Measurements from ENCODE around the gene DNAH1.

DNAH1 gene

DNA sequence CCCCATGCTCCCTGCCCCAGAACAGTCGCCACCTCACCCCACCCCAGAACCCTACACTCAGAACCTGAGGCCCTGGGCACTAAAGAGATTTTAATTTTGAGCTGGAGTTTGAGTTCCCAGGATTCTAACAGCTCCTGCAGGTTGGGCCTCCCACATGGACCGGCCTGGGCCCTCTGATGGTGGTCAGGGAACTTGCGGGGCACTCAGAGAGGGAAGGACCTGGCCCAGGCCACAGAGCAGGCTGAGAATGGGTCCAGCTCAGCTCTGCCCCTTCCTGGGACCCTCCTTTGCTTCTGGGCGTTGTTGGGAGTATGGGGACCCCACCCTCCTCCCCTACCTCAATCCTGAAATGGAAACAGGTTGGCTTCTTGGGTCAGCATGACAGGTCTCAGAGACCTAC, 129.9 kb downstream of the DNAH1 start:
- H3K4me2 ChIP-seq (ENCODE audit: low read depth, low read length) = no peak overlapping the region
- no peaks in the 10 kb centered on the region for H3K9me2 ChIP-seq (replicated peaks; ENCODE audit: insufficient read depth, low read length)
- H3F3A ChIP-seq (ENCODE audit: insufficient read depth, low read length) = no peaks in the 10 kb centered on the region
- no peak for DNase-seq
- H2AFZ ChIP-seq (ENCODE audit: low read length) = no peak overlapping the region
- H3K9me3 ChIP-seq (replicated peaks; ENCODE audit: insufficient read depth, low read length) = no peaks in the 10 kb centered on the region
- H3K4me1 ChIP-seq (ENCODE audit: low read length) = peaks cover 5% of the 10 kb centered on the region
- H3K4me3 ChIP-seq (ENCODE audit: low read length) = no peak overlapping the region
- no peaks in the 10 kb centered on the region for H3K79me2 ChIP-seq (ENCODE audit: low read length)
- H3K27ac ChIP-seq (ENCODE audit: low read length) = no peak overlapping the region
- no peaks in the 10 kb centered on the region for H4K20me1 ChIP-seq (ENCODE audit: insufficient read depth, low read length)
- H3K36me3 ChIP-seq (replicated peaks; ENCODE audit: insufficient read depth, low read length) = no peaks in the 10 kb centered on the region
- no peaks in the 10 kb centered on the region for H3K27me3 ChIP-seq (replicated peaks; ENCODE audit: insufficient read depth, low read length)
- H3K9ac ChIP-seq (ENCODE audit: low read length) = no peak overlapping the region
- TF ChIP-seq EZH2phosphoT487 (IDR thresholded peaks at IDR 0.05; ENCODE audit: low read length) (no peak), EZH2 (optimal IDR thresholded peaks at IDR 0.05; ENCODE audit: low read depth, low read length) (no peak)
- TF ChIP-seq, protein P1, sequence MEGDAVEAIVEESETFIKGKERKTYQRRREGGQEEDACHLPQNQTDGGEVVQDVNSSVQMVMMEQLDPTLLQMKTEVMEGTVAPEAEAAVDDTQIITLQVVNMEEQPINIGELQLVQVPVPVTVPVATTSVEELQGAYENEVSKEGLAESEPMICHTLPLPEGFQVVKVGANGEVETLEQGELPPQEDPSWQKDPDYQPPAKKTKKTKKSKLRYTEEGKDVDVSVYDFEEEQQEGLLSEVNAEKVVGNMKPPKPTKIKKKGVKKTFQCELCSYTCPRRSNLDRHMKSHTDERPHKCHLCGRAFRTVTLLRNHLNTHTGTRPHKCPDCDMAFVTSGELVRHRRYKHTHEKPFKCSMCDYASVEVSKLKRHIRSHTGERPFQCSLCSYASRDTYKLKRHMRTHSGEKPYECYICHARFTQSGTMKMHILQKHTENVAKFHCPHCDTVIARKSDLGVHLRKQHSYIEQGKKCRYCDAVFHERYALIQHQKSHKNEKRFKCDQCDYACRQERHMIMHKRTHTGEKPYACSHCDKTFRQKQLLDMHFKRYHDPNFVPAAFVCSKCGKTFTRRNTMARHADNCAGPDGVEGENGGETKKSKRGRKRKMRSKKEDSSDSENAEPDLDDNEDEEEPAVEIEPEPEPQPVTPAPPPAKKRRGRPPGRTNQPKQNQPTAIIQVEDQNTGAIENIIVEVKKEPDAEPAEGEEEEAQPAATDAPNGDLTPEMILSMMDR (IDR thresholded peaks at IDR 0.05; ENCODE audit: low read length) = no peak

DNA sequence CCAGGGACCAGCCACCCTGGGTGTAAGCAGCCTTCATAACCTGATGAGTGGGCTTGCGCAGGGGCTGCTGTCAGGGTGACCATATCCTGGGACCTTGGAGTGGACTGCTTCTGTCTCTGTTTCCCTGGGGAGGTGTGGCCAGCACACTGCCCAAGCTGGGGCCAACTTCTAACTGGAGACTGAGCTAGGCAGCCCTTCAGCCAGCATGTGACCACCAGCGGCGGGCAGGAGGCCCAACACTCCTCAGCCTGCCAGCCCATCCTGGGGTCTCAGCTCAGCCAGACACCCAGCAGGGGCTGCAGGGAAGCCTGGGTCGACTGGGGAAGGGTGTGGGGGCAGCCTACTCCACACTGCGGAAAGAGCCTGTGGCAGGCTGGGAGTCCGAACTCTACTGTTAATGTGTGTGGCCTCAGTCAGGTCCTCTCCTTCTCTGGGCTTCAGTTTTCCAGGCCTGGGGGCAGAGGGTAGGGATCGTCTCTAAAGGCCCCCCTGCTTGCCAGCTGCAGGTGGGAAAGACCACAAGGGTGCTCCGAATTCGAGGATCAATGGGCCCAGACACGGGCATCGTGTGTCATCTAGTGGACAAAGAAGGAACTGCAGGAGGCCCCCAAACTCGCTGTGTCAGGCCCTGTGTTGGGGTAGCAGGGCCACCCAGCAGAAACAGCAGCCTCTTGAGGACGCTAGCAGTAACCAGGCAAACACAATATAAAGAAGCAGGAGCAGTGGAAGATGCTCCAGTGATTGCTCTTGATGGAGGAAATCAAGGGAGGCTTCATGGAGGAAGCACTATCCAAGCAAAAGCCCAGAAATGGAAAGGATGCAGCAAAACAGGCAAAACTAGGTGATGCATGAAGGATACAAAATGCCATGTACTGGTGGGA, 130.8 kb downstream of the DNAH1 start:
- H3K79me2 ChIP-seq (ENCODE audit: low read length) = no peaks in the 10 kb centered on the region
- no peaks in the 10 kb centered on the region for H4K20me1 ChIP-seq (ENCODE audit: insufficient read depth, low read length)
- no peaks in the 10 kb centered on the region for H3K9me2 ChIP-seq (replicated peaks; ENCODE audit: insufficient read depth, low read length)
- no peak overlapping the region for H3K4me3 ChIP-seq (ENCODE audit: low read length)
- no peaks in the 10 kb centered on the region for H3K27me3 ChIP-seq (replicated peaks; ENCODE audit: insufficient read depth, low read length)
- no peak overlapping the region; the same call in 1 of the 2 replicates for H2AFZ ChIP-seq (ENCODE audit: low read length)
- no peak for TF ChIP-seq EZH2phosphoT487 (IDR thresholded peaks at IDR 0.05; ENCODE audit: low read length)
- TF ChIP-seq EZH2 (optimal IDR thresholded peaks at IDR 0.05; ENCODE audit: low read depth, low read length) = no peak
- TF ChIP-seq, protein P1 (IDR thresholded peaks at IDR 0.05; ENCODE audit: low read length) = peak; percentile 99
- H3K4me1 ChIP-seq (ENCODE audit: low read length) = peaks cover 5% of the 10 kb centered on the region
- peak; percentile 66 for DNase-seq
- H3K36me3 ChIP-seq (replicated peaks; ENCODE audit: insufficient read depth, low read length) = no peaks in the 10 kb centered on the region
- H3K9ac ChIP-seq (ENCODE audit: low read length) = no peak overlapping the region
- H3F3A ChIP-seq (ENCODE audit: insufficient read depth, low read length) = no peaks in the 10 kb centered on the region
- H3K4me2 ChIP-seq (ENCODE audit: low read depth, low read length) = no peak overlapping the region
- H3K27ac ChIP-seq (ENCODE audit: low read length) = no peak overlapping the region
- no peaks in the 10 kb centered on the region for H3K9me3 ChIP-seq (replicated peaks; ENCODE audit: insufficient read depth, low read length)

DNA sequence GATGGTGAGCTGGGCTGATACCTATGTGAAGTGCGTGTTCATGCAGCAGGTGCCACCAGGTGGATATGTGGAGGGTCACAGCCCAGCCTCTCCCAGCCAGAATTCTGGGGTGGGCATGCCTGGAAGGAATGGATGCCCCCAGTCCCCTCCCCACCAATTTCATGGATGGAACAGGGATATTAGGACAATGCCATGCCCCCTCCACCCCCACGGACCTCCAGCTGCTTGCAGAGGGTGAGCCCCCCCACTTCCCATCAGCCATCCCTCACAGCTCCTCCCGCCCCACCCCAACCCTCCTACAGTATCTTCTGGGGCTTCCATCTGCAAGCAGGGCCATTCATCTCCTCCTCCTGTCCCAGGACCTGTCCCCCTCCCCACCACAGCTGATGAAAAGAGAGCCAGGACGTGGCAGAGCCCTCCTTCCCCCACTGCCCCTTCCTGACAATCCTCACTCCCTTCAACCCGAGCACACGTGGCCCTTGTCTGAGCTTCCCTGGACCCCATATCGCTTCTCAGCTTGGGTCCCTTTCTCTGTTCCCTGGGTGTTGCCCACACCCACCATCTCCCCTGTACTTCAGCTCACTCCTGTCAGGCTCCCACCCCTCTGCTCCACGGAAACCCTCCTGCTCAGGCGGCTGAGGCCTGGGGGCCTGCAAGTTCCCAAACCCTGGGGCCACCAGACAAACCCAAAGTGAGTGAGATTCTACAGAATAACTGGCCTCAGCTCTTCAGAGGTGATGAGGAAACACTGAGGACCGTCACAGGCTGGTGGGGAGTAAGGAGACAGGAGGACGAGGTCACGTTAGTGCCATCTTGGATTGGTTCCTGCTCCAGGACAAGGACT, 131.6 kb downstream of the DNAH1 start:
- H3K4me2 ChIP-seq (ENCODE audit: low read depth, low read length) = no peak overlapping the region

More for the DNA sequence above, 131.6 kb downstream of the DNAH1 start:
- no peak overlapping the region for H3K9ac ChIP-seq (ENCODE audit: low read length)
- no peak overlapping the region for H3K27ac ChIP-seq (ENCODE audit: low read length)
- no peaks in the 10 kb centered on the region for H3K27me3 ChIP-seq (replicated peaks; ENCODE audit: insufficient read depth, low read length)
- no peak overlapping the region for H3K4me3 ChIP-seq (ENCODE audit: low read length)
- no peaks in the 10 kb centered on the region for H3K79me2 ChIP-seq (ENCODE audit: low read length)
- H3K36me3 ChIP-seq (replicated peaks; ENCODE audit: insufficient read depth, low read length) = no peaks in the 10 kb centered on the region
- H3F3A ChIP-seq (ENCODE audit: insufficient read depth, low read length) = no peaks in the 10 kb centered on the region
- H3K9me3 ChIP-seq (replicated peaks; ENCODE audit: insufficient read depth, low read length) = no peaks in the 10 kb centered on the region
- no peak for DNase-seq
- H3K4me1 ChIP-seq (ENCODE audit: low read length) = peaks cover 5% of the 10 kb centered on the region
- TF ChIP-seq EZH2 (optimal IDR thresholded peaks at IDR 0.05; ENCODE audit: low read depth, low read length) (no peak), EZH2phosphoT487 (IDR thresholded peaks at IDR 0.05; ENCODE audit: low read length) (no peak)
- TF ChIP-seq, protein P1 (IDR thresholded peaks at IDR 0.05; ENCODE audit: low read length) = no peak
- H2AFZ ChIP-seq (ENCODE audit: low read length) = no peak overlapping the region
- H3K9me2 ChIP-seq (replicated peaks; ENCODE audit: insufficient read depth, low read length) = no peaks in the 10 kb centered on the region
- H4K20me1 ChIP-seq (ENCODE audit: insufficient read depth, low read length) = no peaks in the 10 kb centered on the region
